HCT116 (cell line): Measurements from ENCODE around the gene TMED10.

Experiments
- CTCF ChIP-seq, 3 experiments: fragments of 200-600 bp in 1 of 3; sonication (generic) in 1 of 3; IDR thresholded peaks in 2 of 3; conservative IDR thresholded peaks in 1 of 3; 2 replicates each; pipeline ENCODE4 v1.5.1; 2012 to 2017; ENCODE audit warnings: low read depth in 2 of 3, low read length in 2 of 3, antibody characterized with exemption in 1 of 3, borderline replicate concordance in 1 of 3, control low read depth in 1 of 3, mild to moderate bottlenecking in 1 of 3, mixed read lengths in 1 of 3, mixed run types in 1 of 3, moderate library complexity in 1 of 3; ENCODE audit not compliant: insufficient read depth in 1 of 3
- JUND ChIP-seq: IDR thresholded peaks from 2 replicates; pipeline ENCODE4 v1.6.1; 2012
- POLR2A ChIP-seq: IDR thresholded peaks from 2 replicates; pipeline ENCODE4 v1.7.0; 2011; ENCODE audit warnings: borderline replicate concordance; ENCODE audit not compliant: insufficient read depth, insufficient read length; ENCODE audit errors: extremely low read depth
- SP1 ChIP-seq: IDR thresholded peaks from 2 replicates; pipeline ENCODE4 v1.6.1; 2012; ENCODE audit warnings: low read depth
- SRF ChIP-seq: IDR thresholded peaks from 2 replicates; pipeline ENCODE4 v1.6.1; 2012; ENCODE audit warnings: low read depth
- ZBTB33 ChIP-seq: IDR thresholded peaks from 2 replicates; pipeline ENCODE4 v1.6.1; 2011; ENCODE audit warnings: mild to moderate bottlenecking, low read length, moderate library complexity; ENCODE audit not compliant: insufficient replicate concordance; ENCODE audit errors: extremely low read depth
- ZFX ChIP-seq: fragments of 450-650 bp; IDR thresholded peaks from 2 replicates; pipeline ENCODE4 v1.6.1; 2017

- TF ChIP-seq JUND: no peak
- TF ChIP-seq POLR2A: no peak
- TF ChIP-seq CTCF (IDR thresholded peaks at IDR 0.05 in 2 of 3, conservative IDR thresholded peaks at IDR 0.05 in 1 of 3; ENCODE audit: borderline replicate concordance in 1 of 3, insufficient read depth in 1 of 3, low read depth in 2 of 3, low read length in 2 of 3): no peak
- no peak for TF ChIP-seq ZBTB33
- TF ChIP-seq SP1: no peak
- no peak for TF ChIP-seq ZFX
- no peak for TF ChIP-seq SRF
Measured at GRCh38 chr14:75196064-75196463, 19.7 kb upstream of the TMED10 start.
